HG03039 (cell line): ENCODE measurements around the gene LGR6.
"Not testable (repeated sequence)": the region's sequence is repeated elsewhere in the genome, so short reads cannot be mapped to it uniquely, and the experiment has no call there.

ENCODE experiments used
- ATAC-seq: cut with Tn5 transposase; IDR thresholded peaks from one replicate; pipeline ENCODE4 v1.9.1; 2021; ENCODE audit warnings: mild to moderate bottlenecking, moderate library complexity; ENCODE audit not compliant: unreplicated experiment

Gene LGR6, protein sequence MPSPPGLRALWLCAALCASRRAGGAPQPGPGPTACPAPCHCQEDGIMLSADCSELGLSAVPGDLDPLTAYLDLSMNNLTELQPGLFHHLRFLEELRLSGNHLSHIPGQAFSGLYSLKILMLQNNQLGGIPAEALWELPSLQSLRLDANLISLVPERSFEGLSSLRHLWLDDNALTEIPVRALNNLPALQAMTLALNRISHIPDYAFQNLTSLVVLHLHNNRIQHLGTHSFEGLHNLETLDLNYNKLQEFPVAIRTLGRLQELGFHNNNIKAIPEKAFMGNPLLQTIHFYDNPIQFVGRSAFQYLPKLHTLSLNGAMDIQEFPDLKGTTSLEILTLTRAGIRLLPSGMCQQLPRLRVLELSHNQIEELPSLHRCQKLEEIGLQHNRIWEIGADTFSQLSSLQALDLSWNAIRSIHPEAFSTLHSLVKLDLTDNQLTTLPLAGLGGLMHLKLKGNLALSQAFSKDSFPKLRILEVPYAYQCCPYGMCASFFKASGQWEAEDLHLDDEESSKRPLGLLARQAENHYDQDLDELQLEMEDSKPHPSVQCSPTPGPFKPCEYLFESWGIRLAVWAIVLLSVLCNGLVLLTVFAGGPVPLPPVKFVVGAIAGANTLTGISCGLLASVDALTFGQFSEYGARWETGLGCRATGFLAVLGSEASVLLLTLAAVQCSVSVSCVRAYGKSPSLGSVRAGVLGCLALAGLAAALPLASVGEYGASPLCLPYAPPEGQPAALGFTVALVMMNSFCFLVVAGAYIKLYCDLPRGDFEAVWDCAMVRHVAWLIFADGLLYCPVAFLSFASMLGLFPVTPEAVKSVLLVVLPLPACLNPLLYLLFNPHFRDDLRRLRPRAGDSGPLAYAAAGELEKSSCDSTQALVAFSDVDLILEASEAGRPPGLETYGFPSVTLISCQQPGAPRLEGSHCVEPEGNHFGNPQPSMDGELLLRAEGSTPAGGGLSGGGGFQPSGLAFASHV

GRCh38 chr1:202193614-202194327, at the start of gene LGR6:
TSS of gene LGR6 (plus strand) at chr1:202193799. CDS start at chr1:202193990, 191 bp downstream.
- ATAC-seq, result no peak

GRCh38 chr1:202144402-202145067, 49.1 kb upstream of the LGR6 start, which contains the start of gene ARL8A:
TSS of gene ARL8A (minus strand) at chr1:202144737. CDS start at chr1:202144572, 165 bp downstream.
- peak; percentile 61 for ATAC-seq

DNA sequence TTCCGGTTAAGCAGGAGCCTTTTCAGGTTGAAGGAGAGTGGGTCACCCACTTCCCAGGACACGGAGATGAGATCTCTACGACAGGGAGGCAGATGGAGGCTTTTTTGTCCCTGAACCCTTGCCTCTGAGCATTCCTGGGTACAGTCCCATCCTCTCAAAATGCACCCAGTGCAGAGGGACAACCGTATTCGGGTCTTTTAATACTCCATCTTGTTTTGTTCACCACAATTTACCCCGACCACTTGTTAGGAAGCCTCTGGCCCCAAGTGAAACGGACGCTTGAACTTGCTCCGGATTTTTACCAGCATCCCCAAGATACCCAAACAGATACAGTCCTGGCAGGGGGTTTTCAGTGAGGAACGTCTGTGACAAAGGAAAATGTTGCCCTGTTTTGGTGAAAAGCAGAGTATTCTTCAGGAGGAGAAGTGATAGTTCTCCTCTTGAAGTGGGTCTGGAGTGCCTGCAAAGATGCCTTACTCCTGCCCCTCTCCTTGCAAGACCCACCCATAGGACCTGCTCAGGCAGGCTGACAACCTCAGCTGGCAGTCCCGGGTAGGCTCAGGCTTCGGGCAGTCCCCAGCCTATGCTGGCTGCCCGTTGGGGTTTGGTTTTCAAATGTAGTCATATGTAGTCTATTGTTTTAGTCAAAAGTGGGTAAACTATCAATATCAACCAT, 48.4 kb upstream of the LGR6 start:
- ATAC-seq, result no peak

- not testable (repeated sequence) for ATAC-seq
Measured at GRCh38 chr1:202145744-202146140, 47.9 kb upstream of the LGR6 start.

GRCh38 chr1:202146279-202146678, 47.3 kb upstream of the LGR6 start:
- no peak for ATAC-seq

- ATAC-seq, result no peak
Measured at GRCh38 chr1:202146993-202147392, 46.6 kb upstream of the LGR6 start.

- ATAC-seq, result no peak
Measured at GRCh38 chr1:202148391-202148790, 45.2 kb upstream of the LGR6 start.

DNA sequence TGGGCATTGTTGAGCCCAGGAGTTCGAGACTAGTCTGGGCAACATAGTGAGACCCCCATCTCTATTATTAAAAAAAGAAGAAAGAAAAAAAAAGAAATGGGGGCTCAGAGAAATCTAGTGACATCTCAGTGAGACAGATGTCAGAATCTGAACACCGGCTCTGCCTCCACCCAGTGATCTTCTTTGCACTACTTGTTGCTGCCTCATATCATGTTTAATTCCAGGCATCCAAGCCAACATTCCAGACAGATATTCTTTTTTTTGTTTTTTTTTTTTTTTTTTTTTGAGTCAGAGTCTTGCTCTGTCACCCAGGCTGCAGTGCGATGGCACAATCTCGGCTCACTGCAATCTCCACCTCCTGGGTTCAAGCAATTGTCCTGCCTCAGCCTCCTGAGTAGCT, 44.0 kb upstream of the LGR6 start:
- no peak for ATAC-seq

DNA sequence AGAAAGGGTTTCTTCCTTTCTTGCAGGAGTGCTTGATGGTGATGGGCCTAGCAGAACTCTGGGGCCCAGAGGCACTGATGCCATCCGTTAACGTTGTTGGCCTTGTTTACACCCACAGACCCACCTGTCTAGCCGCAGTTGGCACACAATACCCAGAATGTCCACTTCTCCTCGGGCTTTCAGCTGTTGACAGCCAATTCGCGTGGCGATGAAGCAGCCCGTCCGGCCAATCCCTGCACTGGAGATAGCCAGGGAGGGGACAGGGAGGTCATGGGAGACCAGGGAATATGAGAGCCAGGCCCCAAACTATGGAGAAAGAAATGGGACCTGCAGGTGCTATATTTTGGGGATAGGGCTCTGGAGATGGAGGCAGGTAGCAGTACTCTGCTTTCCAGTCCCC, 43.4 kb upstream of the LGR6 start:
- ATAC-seq, result no peak

DNA sequence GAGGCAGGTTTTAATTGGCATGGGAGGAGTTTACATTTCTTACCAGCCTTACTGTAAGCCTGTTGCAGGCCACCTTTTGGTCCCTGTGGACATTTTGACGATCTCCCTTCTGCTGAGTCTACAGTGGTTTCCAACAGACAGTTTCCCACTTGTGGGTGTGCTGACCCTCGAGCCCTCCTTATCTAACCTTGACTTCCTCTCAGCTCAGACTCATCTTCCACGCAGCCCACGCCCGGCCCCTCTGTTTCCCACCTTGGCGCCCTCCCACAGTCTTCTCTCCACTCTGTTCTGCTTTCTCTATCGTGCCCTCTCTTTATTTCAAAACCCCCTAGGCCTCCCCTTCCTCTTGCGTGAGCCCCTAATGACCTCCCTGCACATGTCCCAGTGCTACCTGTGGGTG, 43.0 kb upstream of the LGR6 start:
- no peak for ATAC-seq

DNA sequence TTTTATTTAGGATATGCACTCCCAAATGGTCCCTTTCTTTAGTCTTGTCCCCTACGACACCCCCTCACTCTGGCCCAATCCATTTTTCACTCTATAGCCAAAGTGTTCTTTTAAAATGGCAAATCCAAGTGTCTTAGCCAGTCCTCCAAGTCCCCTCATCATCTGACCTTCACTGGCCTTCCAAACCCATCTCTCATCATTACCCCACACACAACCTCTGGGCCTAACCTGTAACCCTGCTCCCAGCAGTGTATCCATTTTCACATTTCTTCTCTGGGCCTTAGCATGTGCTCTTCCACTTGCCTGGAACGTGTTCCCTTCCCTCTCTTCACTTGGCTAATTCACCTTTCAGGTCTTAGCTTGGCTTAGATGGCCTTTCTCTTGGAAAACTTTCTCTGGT, 42.6 kb upstream of the LGR6 start:
- no peak for ATAC-seq

DNA sequence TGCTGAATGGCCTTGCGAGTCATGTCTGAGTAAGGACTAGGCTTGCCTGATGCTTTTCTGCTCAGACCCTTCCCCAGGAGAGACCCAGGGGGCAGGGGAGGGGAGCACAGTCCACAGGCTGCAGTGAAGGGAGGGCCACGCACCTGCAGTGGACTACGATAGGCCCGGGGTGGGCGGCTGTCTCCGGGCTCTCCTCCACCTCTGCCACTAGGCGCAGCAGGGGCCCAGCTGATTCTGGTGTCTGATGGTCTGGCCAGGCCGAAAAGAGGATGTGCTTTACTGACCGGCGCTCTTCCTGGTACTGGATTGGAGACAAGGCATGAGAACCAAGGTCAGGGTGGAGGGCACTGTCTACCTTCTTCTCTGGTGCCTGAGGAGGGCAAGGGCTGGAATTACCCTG, 41.2 kb upstream of the LGR6 start:
- ATAC-seq, result no peak

- ATAC-seq, result no peak
Measured at GRCh38 chr1:202153284-202153683, 40.3 kb upstream of the LGR6 start.

GRCh38 chr1:202154148-202154765, 39.3 kb upstream of the LGR6 start:
- no peak for ATAC-seq

DNA sequence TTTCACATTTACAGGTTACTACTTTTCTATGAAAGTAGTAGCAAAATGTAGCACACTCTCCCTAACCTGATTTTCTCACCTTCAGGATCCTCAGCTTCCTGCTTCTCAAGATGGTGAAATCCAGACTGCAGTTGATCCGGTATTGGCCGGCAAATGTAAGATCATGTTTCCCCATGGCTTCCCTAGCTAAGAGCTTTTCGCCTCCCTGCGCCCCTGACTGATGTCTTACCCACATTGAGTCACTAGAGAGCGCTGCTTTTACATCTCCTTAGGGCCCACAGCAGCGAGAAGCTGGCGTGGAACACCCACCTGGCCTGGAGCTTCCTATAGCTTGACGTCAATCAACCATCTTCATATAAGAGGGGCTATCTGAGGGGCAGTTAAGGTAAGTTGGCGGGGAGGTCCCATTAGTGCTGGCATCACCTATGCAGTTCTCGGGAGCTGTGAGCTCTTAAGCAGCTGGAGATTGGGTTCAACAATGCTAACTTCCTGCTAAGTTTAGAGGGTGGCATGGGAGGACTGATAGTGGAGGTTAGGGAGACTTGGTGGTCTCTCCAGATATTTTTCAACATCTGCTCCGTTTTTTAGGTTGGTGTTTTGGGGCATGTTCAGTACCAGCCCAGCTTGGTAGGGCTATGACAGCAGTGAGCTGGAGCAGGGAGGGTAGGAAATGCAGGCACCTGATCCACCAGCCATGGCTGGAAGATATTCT, 38.7 kb upstream of the LGR6 start:
- ATAC-seq, result no peak

DNA sequence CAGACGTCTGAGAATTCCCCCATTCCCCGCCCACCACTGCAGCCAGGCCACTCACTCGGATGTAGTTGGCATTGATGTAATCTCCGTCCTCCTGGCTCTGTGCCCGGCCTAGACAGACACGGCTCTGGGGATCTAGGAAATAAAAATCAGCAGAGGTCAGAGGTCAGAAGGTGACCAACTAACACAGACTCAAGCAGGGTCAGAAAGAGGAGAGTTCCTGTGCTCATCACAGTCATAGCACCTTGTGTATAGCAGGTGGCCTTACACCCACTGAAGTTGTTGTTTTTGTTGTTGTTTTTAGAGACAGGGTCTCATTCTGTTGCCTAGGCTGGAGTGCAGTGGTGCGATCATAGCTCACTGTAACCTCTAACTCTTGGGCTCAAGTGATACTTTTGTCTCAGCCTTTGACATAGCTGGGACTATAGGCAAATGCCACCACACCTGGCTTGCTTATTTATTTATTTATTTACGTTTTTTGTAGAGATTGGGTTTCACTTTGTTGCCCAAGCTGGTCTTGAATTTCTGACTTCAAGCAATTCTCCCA, 38.0 kb upstream of the LGR6 start:
- no peak for ATAC-seq

DNA sequence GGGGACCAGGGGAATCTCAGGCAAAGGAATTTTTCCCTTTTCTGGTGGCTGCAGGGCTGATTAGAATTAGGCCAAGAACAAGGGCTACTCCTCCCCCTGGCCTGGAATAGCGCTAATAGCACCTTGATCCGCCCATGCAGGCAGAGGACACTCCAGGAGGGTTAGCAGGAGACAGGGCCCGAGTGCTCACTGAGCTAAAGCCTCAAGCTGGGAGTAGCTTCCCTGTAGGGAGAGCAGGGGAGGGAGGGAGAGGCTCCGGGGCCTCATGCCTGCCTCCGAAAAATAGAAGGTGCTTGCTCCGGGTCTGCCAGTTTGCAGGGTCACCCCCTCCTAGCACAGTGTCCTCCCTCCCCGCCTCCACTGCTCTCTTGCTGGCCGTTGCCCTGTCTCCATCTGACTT, 37.0 kb upstream of the LGR6 start:
- no peak for ATAC-seq

- no peak for ATAC-seq
Measured at GRCh38 chr1:202157945-202158344, 35.7 kb upstream of the LGR6 start.
